Hippocampal formation (tissue), 2 donors: ENCODE results near the gene PDIA2.
"Not testable (repeated sequence)": the region's sequence is repeated elsewhere in the genome, so short reads cannot be mapped to it uniquely, and the experiment has no call there.

Experiments
- DNase-seq, 2 donors: peaks; one replicate each; lab custom pipeline; 2025; lab: John Stamatoyannopoulos, UW

Gene PDIA2

GRCh38 chr16:331181-331814 is 48.3 kb downstream of the PDIA2 start:
- not testable (repeated sequence) for DNase-seq

- DNase-seq: no peak
These were observed 50.6 kb downstream of the PDIA2 start for GRCh38 chr16:333406-334094.

GRCh38 chr16:334164-334832 is 51.3 kb downstream of the PDIA2 start:
- DNase-seq: not testable (repeated sequence)

- not testable (repeated sequence) for DNase-seq
These were observed 52.1 kb downstream of the PDIA2 start for GRCh38 chr16:334861-335632.

GRCh38 chr16:336269-336668 is 53.3 kb downstream of the PDIA2 start:
- no peak for DNase-seq
